Type B pancreatic cell (in vitro differentiated cells): Measurements from ENCODE around the gene TOP3B. TPM values are rescaled to one million over a fixed set of nuclear protein-coding genes. Genes with fewer than 3 reads are reported as not detected.

Experiments
- DNase-seq: peaks from one replicate; pipeline ENCODE4 v3.0.0; 2021; ENCODE audit warnings: mixed read lengths; ENCODE audit not compliant: unreplicated experiment; ENCODE audit errors: extremely low spot score
- H3K27ac Mint-ChIP-seq: 2 replicates; pipeline ENCODE4 v1.8.0; 2021; ENCODE audit warnings: mild to moderate bottlenecking, mixed read lengths
- H3K27me3 Mint-ChIP-seq: 2 replicates; pipeline ENCODE4 v1.8.0; 2021; ENCODE audit warnings: mixed read lengths
- H3K36me3 Mint-ChIP-seq: 2 replicates; pipeline ENCODE4 v1.8.0; 2021; ENCODE audit warnings: mixed read lengths
- H3K4me1 Mint-ChIP-seq: one replicate; pipeline ENCODE4 v1.8.0; 2021; ENCODE audit warnings: mixed read lengths; ENCODE audit not compliant: unreplicated experiment
- H3K4me3 Mint-ChIP-seq: 2 replicates; pipeline ENCODE4 v1.8.0; 2021; ENCODE audit warnings: mild to moderate bottlenecking, mixed read lengths
- H3K9me3 Mint-ChIP-seq: 2 replicates; pipeline ENCODE4 v1.8.0; 2021; ENCODE audit warnings: mixed read lengths
- CTCF ChIP-seq: fragments of 200-600 bp; sonication (generic); conservative IDR thresholded peaks from 2 replicates; pipeline ENCODE4 v1.5.0; 2021; ENCODE audit warnings: antibody characterized with exemption, mild to moderate bottlenecking
- total RNA-seq: library from RNA; stranded (reverse); gene quantifications from 2 replicates; pipeline ENCODE4 v1.2.1, GENCODE V29; 2021; ENCODE audit warnings: low replicate concordance

The TOP3B gene
- total RNA-seq, 1 donor from 2014 or later, result 66.3 TPM

DNA sequence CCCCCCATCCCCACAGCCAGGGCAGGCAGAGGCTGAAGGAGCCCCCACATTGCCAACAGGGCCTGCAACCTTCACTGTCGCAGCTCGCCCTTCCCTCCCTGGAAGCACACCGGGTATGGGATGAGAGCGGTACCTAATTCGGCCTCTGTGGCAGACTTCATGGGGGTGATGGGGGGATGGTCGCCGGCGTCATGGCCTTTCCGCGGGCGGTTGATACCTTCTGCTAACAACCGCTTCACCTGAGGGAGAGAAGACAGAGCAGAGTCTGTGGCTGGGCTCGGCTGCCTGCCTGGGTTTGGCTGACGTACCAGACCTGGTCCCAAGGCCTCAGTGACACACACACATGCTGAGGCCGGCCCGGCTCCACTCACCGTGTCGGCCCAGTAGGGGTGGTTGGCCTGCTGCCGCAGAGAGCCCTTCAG lies 18.8 kb downstream of the TOP3B start:
- Mint-ChIP-seq H3K9me3 (no peaks in the 10 kb centered on the region), H3K27me3 (no peaks in the 10 kb centered on the region), H3K36me3 (peaks cover 7% of the 10 kb centered on the region), H3K4me1 (no peaks in the 10 kb centered on the region), H3K27ac (no peak overlapping the region), H3K4me3 (no peak overlapping the region)
- DNase-seq, result no peak
- TF ChIP-seq CTCF, result no peak

DNA sequence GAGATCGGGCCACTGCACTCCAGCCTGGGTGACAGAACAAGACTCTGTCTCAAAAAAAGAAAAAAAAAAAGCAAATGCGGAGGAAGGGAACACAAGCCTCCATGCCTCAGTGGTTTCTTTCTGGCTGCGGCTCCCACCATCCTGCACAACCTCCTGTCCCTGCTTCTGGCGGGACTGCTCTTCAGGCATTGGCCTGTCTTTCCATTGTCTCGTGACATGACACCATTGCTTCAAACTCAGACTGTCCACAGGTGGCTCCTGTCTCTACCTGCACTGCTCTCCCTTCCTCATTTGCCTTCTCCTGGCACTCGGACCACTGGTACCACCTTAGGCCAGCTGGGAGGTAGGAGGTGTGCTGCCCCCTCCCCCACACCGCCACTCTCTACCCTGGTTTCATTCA lies 19.3 kb downstream of the TOP3B start:
- no peaks in the 10 kb centered on the region for H3K9me3 Mint-ChIP-seq
- no peak overlapping the region for H3K4me3 Mint-ChIP-seq
- no peak for DNase-seq
- no peaks in the 10 kb centered on the region for H3K27me3 Mint-ChIP-seq
- no peak overlapping the region for H3K27ac Mint-ChIP-seq
- no peak for TF ChIP-seq CTCF
- H3K4me1 Mint-ChIP-seq, result no peaks in the 10 kb centered on the region
- H3K36me3 Mint-ChIP-seq, result peaks cover 7% of the 10 kb centered on the region

- Mint-ChIP-seq H3K4me1 (no peaks in the 10 kb centered on the region), H3K36me3 (peaks cover 7% of the 10 kb centered on the region), H3K27me3 (no peaks in the 10 kb centered on the region), H3K4me3 (no peak overlapping the region), H3K9me3 (no peaks in the 10 kb centered on the region), H3K27ac (no peak overlapping the region)
- TF ChIP-seq CTCF, result no peak
- DNase-seq, result no peak
These were observed 20.0 kb downstream of the TOP3B start for GRCh38 chr22:21962655-21962949.

GRCh38 chr22:21961886-21962654 lies 20.5 kb downstream of the TOP3B start:
- H3K36me3 Mint-ChIP-seq, result peaks cover 4% of the 10 kb centered on the region
- no peak for DNase-seq
- H3K4me1 Mint-ChIP-seq, result no peaks in the 10 kb centered on the region
- H3K4me3 Mint-ChIP-seq, result no peak overlapping the region
- no peak overlapping the region for H3K27ac Mint-ChIP-seq
- no peaks in the 10 kb centered on the region for H3K27me3 Mint-ChIP-seq
- H3K9me3 Mint-ChIP-seq, result no peaks in the 10 kb centered on the region
- TF ChIP-seq CTCF, result no peak

DNA sequence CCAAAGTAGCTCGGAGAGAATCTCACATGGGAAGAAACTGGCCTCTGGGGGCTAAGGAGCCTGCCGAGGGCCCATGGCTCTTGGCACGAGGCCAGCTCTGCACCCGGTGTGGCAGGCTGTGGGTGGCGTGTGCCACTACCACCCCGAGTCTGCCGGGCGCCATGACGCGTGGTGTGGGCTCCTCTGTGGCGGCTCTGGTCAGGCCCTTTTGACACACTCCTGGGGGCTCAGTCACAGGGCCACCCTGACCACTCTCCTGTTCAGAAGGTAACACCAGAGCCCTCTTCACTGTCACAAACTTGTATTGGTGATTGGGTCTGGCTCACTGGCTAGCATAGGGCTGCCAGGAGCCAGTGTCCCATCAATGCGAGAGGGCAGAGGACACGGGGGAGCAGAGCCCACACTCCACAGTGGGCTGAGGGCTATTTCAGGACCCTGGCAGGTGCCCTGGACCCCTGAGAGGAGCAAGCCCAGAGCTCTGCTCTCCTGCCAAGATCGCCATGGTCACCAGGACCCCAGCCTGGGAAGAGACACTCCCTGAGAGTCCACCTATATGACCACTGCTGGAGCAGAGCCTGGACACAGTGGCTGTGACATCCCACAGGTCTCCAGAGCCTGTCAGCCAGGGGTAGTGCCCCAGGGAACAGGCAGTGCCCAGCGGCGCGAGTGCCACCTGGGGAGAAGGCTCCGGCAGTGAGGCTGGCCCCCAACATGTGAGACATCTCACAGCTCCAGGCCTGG lies 21.3 kb downstream of the TOP3B start:
- Mint-ChIP-seq H3K4me3 (no peak overlapping the region), H3K36me3 (no peaks in the 10 kb centered on the region), H3K27ac (no peak overlapping the region), H3K4me1 (no peaks in the 10 kb centered on the region), H3K27me3 (no peaks in the 10 kb centered on the region), H3K9me3 (no peaks in the 10 kb centered on the region)
- no peak for TF ChIP-seq CTCF
- no peak for DNase-seq
